H1 (cell line): ENCODE measurements around the gene DBNL. TPM values are rescaled to one million over a fixed set of nuclear protein-coding genes. Genes with fewer than 3 reads are reported as not detected.
A peak's percentile ranks its signal among the peaks of the same experiment; 100 is the strongest.

ENCODE experiments used
- CTCF ChIA-PET: fragments of 300-600 bp; sonication (Branson Sonifier 250); formaldehyde crosslinking; loops from one replicate; lab custom pipeline; 2021; ENCODE audit not compliant: partially characterized antibody; lab: Charles Lee
- POLR2A ChIA-PET: fragments of 300-600 bp; sonication (Branson Sonifier 250); formaldehyde crosslinking; loops from one replicate; lab custom pipeline; 2021; ENCODE audit warnings: inconsistent platforms; ENCODE audit not compliant: partially characterized antibody; lab: Charles Lee
- DNase-seq, 2 experiments: peaks; one replicate each; pipeline versions ENCODE4 v3.0.0 to v3.0.0-alpha.2; 2010 to 2022; ENCODE audit warnings: low spot score in 2 of 2, low read depth in 1 of 2, mixed read lengths in 1 of 2
- FAIRE-seq: peaks from 2 replicates; lab custom pipeline; 2011; peaks lifted over from hg19 to GRCh38; lab: Jason Lieb, UNC
- H2AFZ ChIP-seq: 2 replicates; pipeline ENCODE4 v1.8.1; 2012; ENCODE audit warnings: low read length, inconsistent platforms
- H2AK5ac ChIP-seq: 2 replicates; pipeline ENCODE4 v1.6.1; 2013; ENCODE audit warnings: low read depth, low read length
- H2BK120ac ChIP-seq: replicated peaks from 2 replicates; pipeline ENCODE3; 2013; ENCODE audit warnings: low read depth, low read length, inconsistent platforms
- H2BK12ac ChIP-seq: 2 replicates; pipeline ENCODE4 v1.6.1; 2013; ENCODE audit warnings: low read depth, low read length
- H2BK15ac ChIP-seq: 2 replicates; pipeline ENCODE4 v1.6.1; 2013; ENCODE audit warnings: low read length
- H2BK20ac ChIP-seq: 2 replicates; pipeline ENCODE4 v1.6.1; 2013; ENCODE audit warnings: low read length
- H2BK5ac ChIP-seq: 2 replicates; pipeline ENCODE4 v1.6.1; 2013; ENCODE audit warnings: low read depth, low read length
- H3K14ac ChIP-seq: 2 replicates; pipeline ENCODE4 v1.6.1; 2013; ENCODE audit warnings: inconsistent platforms; ENCODE audit not compliant: insufficient read length
- H3K18ac ChIP-seq: 2 replicates; pipeline ENCODE4 v1.6.1; 2013; ENCODE audit warnings: low read length; ENCODE audit errors: extremely low read depth
- H3K23ac ChIP-seq: 2 replicates; pipeline ENCODE4 v1.6.1; 2013; ENCODE audit warnings: inconsistent platforms; ENCODE audit not compliant: insufficient read length
- H3K23me2 ChIP-seq: 2 replicates; pipeline ENCODE4 v1.6.1; 2013; ENCODE audit warnings: low read depth, low read length
- H3K27ac ChIP-seq: 2 replicates; pipeline ENCODE4 v1.6.1; 2011; ENCODE audit warnings: low read depth, low read length, inconsistent platforms
- H3K27me3 ChIP-seq, 4 experiments: replicated peaks in 1 of 4; 1 replicate in 1 of 4; 2 replicates in 3 of 4; pipeline versions ENCODE4 v1.6.1 to v1.8.1; 2011 to 2013; ENCODE audit warnings: low read length in 3 of 4, mild to moderate bottlenecking in 3 of 4, inconsistent platforms in 2 of 4, mixed read lengths in 2 of 4, moderate library complexity in 1 of 4; ENCODE audit not compliant: control insufficient read depth in 3 of 4, insufficient read depth in 3 of 4; ENCODE audit errors: extremely low read depth in 1 of 4
- H3K36me3 ChIP-seq, 4 experiments: 2 replicates each; pipeline versions ENCODE4 v1.6.1 to v1.8.1; 2011 to 2013; ENCODE audit warnings: mild to moderate bottlenecking in 4 of 4, low read length in 3 of 4, moderate library complexity in 2 of 4, control low read depth in 1 of 4, inconsistent platforms in 1 of 4; ENCODE audit not compliant: insufficient read depth in 4 of 4, control insufficient read depth in 2 of 4
- H3K4ac ChIP-seq: replicated peaks from 2 replicates; pipeline ENCODE3; 2013; ENCODE audit warnings: low read length, low read depth, mixed read lengths, inconsistent platforms; ENCODE audit not compliant: insufficient read length
- H3K4me1 ChIP-seq, 4 experiments: replicated peaks in 1 of 4; 1 replicate in 1 of 4; 2 replicates in 3 of 4; pipeline versions ENCODE4 v1.6.1 to v1.8.1; 2011 to 2013; ENCODE audit warnings: low read length in 3 of 4, inconsistent platforms in 2 of 4, mixed read lengths in 1 of 4; ENCODE audit not compliant: insufficient read depth in 4 of 4, control insufficient read depth in 3 of 4
- H3K4me2 ChIP-seq, 2 experiments: 2 replicates each; pipeline versions ENCODE4 v1.6.1 to v1.8.1; 2011 to 2013; ENCODE audit warnings: low read depth in 2 of 2, low read length in 2 of 2, control low read depth in 1 of 2, inconsistent platforms in 1 of 2, mild to moderate bottlenecking in 1 of 2; ENCODE audit not compliant: insufficient read depth in 1 of 2
- H3K4me3 ChIP-seq, 4 experiments: fragments of 200-600, 300-600 bp in 1 of 4; sonication (generic), shearing (Covaris generic), sonication (Bioruptor Twin) in 1 of 4; 2 replicates each; pipeline versions ENCODE4 v1.5.1 to v1.8.1; 2011 to 2016; ENCODE audit warnings: low read length in 4 of 4, low read depth in 3 of 4, control low read depth in 2 of 4, inconsistent platforms in 2 of 4, mild to moderate bottlenecking in 2 of 4, mixed read lengths in 1 of 4, moderate library complexity in 1 of 4; ENCODE audit not compliant: insufficient read depth in 2 of 4; ENCODE audit errors: extremely low read depth in 1 of 4
- H3K56ac ChIP-seq: replicated peaks from 2 replicates; pipeline ENCODE3; 2013; ENCODE audit warnings: low read depth, mild to moderate bottlenecking, mixed read lengths, low read length, inconsistent platforms; ENCODE audit not compliant: insufficient read length
- H3K79me1 ChIP-seq: 2 replicates; pipeline ENCODE4 v1.6.1; 2013; ENCODE audit warnings: low read depth, low read length, control low read depth
- H3K79me2 ChIP-seq, 2 experiments: 2 replicates each; pipeline versions ENCODE4 v1.6.1 to v1.8.1; 2012 to 2013; ENCODE audit warnings: low read length in 2 of 2, mild to moderate bottlenecking in 2 of 2, inconsistent platforms in 1 of 2; ENCODE audit not compliant: insufficient read depth in 2 of 2, control insufficient read depth in 1 of 2
- H3K9ac ChIP-seq, 4 experiments: replicated peaks in 1 of 4; 1 replicate in 1 of 4; 2 replicates in 3 of 4; pipeline versions ENCODE4 v1.6.1 to v1.8.1; 2011 to 2013; ENCODE audit warnings: low read depth in 3 of 4, low read length in 3 of 4, control low read depth in 2 of 4, mild to moderate bottlenecking in 2 of 4, moderate library complexity in 2 of 4, inconsistent platforms in 1 of 4; ENCODE audit errors: extremely low read depth in 1 of 4
- H3K9me3 ChIP-seq, 2 experiments: 2 replicates each; pipeline versions ENCODE4 v1.6.1 to v1.8.1; 2012 to 2013; ENCODE audit warnings: mild to moderate bottlenecking in 2 of 2, moderate library complexity in 2 of 2, control low read depth in 1 of 2, inconsistent platforms in 1 of 2, low read depth in 1 of 2, low read length in 1 of 2, mixed read lengths in 1 of 2; ENCODE audit not compliant: insufficient read depth in 2 of 2
- H4K20me1 ChIP-seq, 2 experiments: replicated peaks in 1 of 2; 2 replicates each; pipeline versions ENCODE3 to v1.8.1; 2011 to 2013; ENCODE audit warnings: inconsistent platforms in 2 of 2, low read length in 2 of 2, mild to moderate bottlenecking in 1 of 2; ENCODE audit not compliant: insufficient read depth in 2 of 2, control insufficient read depth in 1 of 2
- H4K5ac ChIP-seq: 2 replicates; pipeline ENCODE4 v1.6.1; 2013; ENCODE audit warnings: low read length, low read depth, mixed read lengths, inconsistent platforms; ENCODE audit not compliant: insufficient read length
- H4K8ac ChIP-seq: 2 replicates; pipeline ENCODE4 v1.8.0; 2013; ENCODE audit warnings: mild to moderate bottlenecking, moderate library complexity, low read length, inconsistent platforms; ENCODE audit not compliant: insufficient read depth; ENCODE audit errors: extremely low read depth
- H4K91ac ChIP-seq: replicated peaks from 2 replicates; pipeline ENCODE3; 2013; ENCODE audit warnings: low read length, mixed read lengths, inconsistent platforms; ENCODE audit not compliant: insufficient read length
- BRCA1 ChIP-seq: IDR thresholded peaks from 2 replicates; pipeline ENCODE4 v1.6.1; 2012; ENCODE audit warnings: low read depth, low read length, improper control_type of control experiment
- GABPA ChIP-seq: IDR thresholded peaks from 2 replicates; pipeline ENCODE4 v1.6.1; 2011; ENCODE audit warnings: mild to moderate bottlenecking, low read length, moderate library complexity, borderline replicate concordance; ENCODE audit not compliant: insufficient read depth
- HDAC6 ChIP-seq: IDR thresholded peaks from one replicate; pipeline ENCODE4 v1.7.1; 2012; ENCODE audit warnings: low read depth, mild to moderate bottlenecking, inconsistent platforms, low read length, moderate library complexity
- POU5F1 ChIP-seq: IDR thresholded peaks from 2 replicates; pipeline ENCODE4 v1.6.1; 2011; ENCODE audit warnings: low read depth, mild to moderate bottlenecking, low read length, moderate library complexity
- RFX5 ChIP-seq: IDR thresholded peaks from 2 replicates; pipeline ENCODE4 v1.6.1; 2011; ENCODE audit warnings: low read depth, low read length, improper control_type of control experiment, borderline replicate concordance
- SIN3A ChIP-seq, 2 experiments: IDR thresholded peaks in 1 of 2; conservative IDR thresholded peaks in 1 of 2; 2 replicates each; pipeline ENCODE4 v1.6.1; 2011 to 2012; ENCODE audit warnings: low read length in 2 of 2, improper control_type of control experiment in 1 of 2, low read depth in 1 of 2, mild to moderate bottlenecking in 1 of 2
- SIX5 ChIP-seq: IDR thresholded peaks from 2 replicates; pipeline ENCODE4 v1.6.1; 2011; ENCODE audit warnings: mild to moderate bottlenecking, low read depth, low read length
- WGBS, 2 experiments: shearing (Covaris generic) in 1 of 2; methylation state at CpG; one replicate each; pipeline versions ENCODE4 v1.1.6 to v1.1.7; 2013 to 2015; ENCODE audit warnings: low lambda C conversion rate in 2 of 2, mixed read lengths in 2 of 2, inconsistent platforms in 1 of 2, low coverage in 1 of 2, missing lambda C conversion rate in 1 of 2; ENCODE audit not compliant: insufficient replicate concordance in 2 of 2, insufficient coverage in 1 of 2, insufficient read length in 1 of 2; ENCODE audit errors: extremely low coverage in 1 of 2, missing lambda C conversion rate in 1 of 2; 5-methylcytosine and 5-hydroxymethylcytosine counted together
- polyA plus RNA-seq, 7 experiments: library from polyadenylated mRNA; depleted of rRNA in 3 of 7; stranded (reverse) in 5 of 7; unstranded in 2 of 7; fragments of >200 nt in 5 of 7; fragments of 200-250 nt in 2 of 7; gene quantifications; 1 replicate in 5 of 7; 2 replicates in 1 of 7; 4 replicates in 1 of 7; pipeline versions ENCODE4 v1.2.1 to v1.2.3, GENCODE V29; 2011 to 2013; ENCODE audit warnings: missing spikeins in 2 of 7, mixed read lengths in 2 of 7
- total RNA-seq: library from RNA; stranded (reverse); fragmentation: NEBNext Ultra II Directional; extraction: Animal tissue kit (Norgen Biotek cat#: 25700); gene quantifications from 2 replicates; pipeline ENCODE4 v1.2.1, GENCODE V29; 2021
- TF ChIP-seq, protein P1 (sequence below): IDR thresholded peaks from 2 replicates; pipeline ENCODE4 v1.6.1; 2011; ENCODE audit warnings: low read depth, mild to moderate bottlenecking, low read length; ENCODE audit not compliant: insufficient read depth

DBNL gene
- total and polyA plus RNA-seq, 2 of the 8 experiments (the other 6 are each of a cell fraction or from before 2014, with no cell fraction given), result 30.9 to 56.6 TPM

DNA sequence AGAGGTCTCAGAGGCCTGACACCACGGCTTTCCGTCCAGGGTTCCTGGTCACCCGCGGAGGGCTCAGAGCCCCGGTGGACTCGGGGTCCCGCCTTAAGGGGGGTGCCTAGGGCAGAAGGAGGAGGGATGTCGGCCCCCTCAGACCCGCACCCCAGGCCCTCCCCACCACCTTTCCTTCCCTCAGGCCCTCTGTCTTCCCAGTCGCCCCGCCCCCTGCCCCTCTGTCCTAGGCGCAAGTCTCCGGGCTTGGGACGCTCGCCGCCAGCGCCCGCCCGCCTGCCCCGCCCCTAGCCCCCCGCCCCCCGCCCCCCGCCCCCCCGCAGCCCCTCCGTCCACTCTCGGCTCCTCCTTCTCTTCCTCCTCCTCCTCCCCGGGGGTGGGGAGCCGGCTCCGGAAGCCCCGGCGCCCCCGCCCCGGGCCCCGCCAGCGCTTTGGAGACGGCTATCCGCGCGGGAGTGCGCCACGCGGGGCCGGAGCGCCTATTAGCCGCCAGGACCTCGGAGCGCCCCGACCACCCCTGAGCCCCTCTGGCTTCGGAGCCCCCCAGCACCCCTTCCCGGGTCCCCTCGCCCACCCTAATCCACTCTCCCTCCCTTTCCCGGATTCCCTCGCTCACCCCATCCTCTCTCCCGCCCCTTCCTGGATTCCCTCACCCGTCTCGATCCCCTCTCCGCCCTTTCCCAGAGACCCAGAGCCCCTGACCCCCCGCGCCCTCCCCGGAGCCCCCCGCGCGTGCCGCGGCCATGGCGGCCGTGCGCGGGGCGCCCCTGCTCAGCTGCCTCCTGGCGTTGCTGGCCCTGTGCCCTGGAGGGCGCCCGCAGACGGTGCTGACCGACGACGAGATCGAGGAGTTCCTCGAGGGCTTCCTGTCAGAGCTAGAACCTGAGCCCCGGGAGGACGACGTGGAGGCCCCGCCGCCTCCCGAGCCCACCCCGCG is 59.7 kb downstream of the DBNL start, which contains the start of gene AEBP1:
AEBP1 (plus strand) TSS at position 423 of the 937 bp plus-strand sequence; CDS start at position 744, 321 bp downstream.
- Histone ChIP-seq H2BK15ac (peak within 1 kb of the TSS; percentile 36; the same call in 1 of the 2 replicates), H3K27ac (no peak within 1 kb of the TSS), H2BK12ac (peak within 1 kb of the TSS; percentile 60; the same call in 1 of the 2 replicates), H2BK20ac (no peak within 1 kb of the TSS), H3K4ac (peak within 1 kb of the TSS; percentile 21), H2BK5ac (peak within 1 kb of the TSS; percentile 35; the same call in 1 of the 2 replicates), H3K27me3 (peaks cover 0 to 29% (median 16%) of the 10 kb centered on the region in 4 experiments; a peak in 6 of 7 replicates), H4K91ac (no peak within 1 kb of the TSS), H3K9ac (no peak within 1 kb of the TSS; a peak in 2 of 7 replicates), H4K5ac (peak within 1 kb of the TSS; percentile 18), H3K23ac (no peak within 1 kb of the TSS), H3K9me3 (no peaks in the 10 kb centered on the region), H2BK120ac (no peak within 1 kb of the TSS), H3K36me3 (no peaks in the 10 kb centered on the region; a peak in 2 of 8 replicates), H2AFZ (no peak within 1 kb of the TSS; the same call in 1 of the 2 replicates), H4K20me1 (peaks cover 2 to 3% of the 10 kb centered on the region in 2 experiments), H3K79me1 (peaks cover 4% of the 10 kb centered on the region; the same call in 1 of the 2 replicates), H2AK5ac (0 out of 2 replicates have a peak within 1 kb of the TSS, but pooled peaks have one; percentile 65), H3K18ac (no peak within 1 kb of the TSS; the same call in none of the 2 replicates), H3K79me2 (no peaks in the 10 kb centered on the region; a peak in 1 of 4 replicates), H3K4me3 (peak within 1 kb of the TSS; percentile 52 to 87 (median 64)), H3K56ac (no peak within 1 kb of the TSS), H3K4me1 (peaks cover 0 to 12% (median 9%) of the 10 kb centered on the region in 4 experiments; a peak in 6 of 7 replicates), H3K23me2 (peaks cover 15% of the 10 kb centered on the region), H3K14ac (no peak within 1 kb of the TSS), H4K8ac (peak within 1 kb of the TSS; percentile 36; the same call in 1 of the 2 replicates), H3K4me2 (peak within 1 kb of the TSS; percentile 84 to 98)
- WGBS, 2 experiments, result 7% methylated on average over 31 of the region's 87 CpGs; no CpG with 5 or more reads in 1 of the 2 experiments
- no peak for FAIRE-seq
- ChIA-PET CTCF (interaction anchor here (1.2 to 1.4 kb wide), 2 partner anchors 31 to 117 kb away, joined by 4 to 5 read pairs; no protein-coding TSS in a partner anchor), POLR2A (interaction anchor here (1.0 to 2.0 kb wide), 3 partner anchors 11 to 43 kb away, joined by 3 to 13 read pairs (median 8); no protein-coding TSS in a partner anchor)
- peak in 1 of 2 experiments; percentile 78 for DNase-seq
- TF ChIP-seq HDAC6 (no peak), GABPA (no peak), BRCA1 (no peak), SIN3A (conservative IDR thresholded peaks at IDR 0.05 in 1 of 2, IDR thresholded peaks at IDR 0.05 in 1 of 2; ENCODE audit: low read depth in 1 of 2, low read length in 2 of 2) (0 out of 4 replicates have a peak, but pooled peaks of 1 of the 2 experiments have one; percentile 27), POU5F1 (no peak), RFX5 (no peak), SIX5 (no peak)
- TF ChIP-seq, protein P1, sequence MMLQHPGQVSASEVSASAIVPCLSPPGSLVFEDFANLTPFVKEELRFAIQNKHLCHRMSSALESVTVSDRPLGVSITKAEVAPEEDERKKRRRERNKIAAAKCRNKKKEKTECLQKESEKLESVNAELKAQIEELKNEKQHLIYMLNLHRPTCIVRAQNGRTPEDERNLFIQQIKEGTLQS, result no peak
